ENCODE results near the gene MGAT5B.
A peak's percentile ranks its signal among the peaks of the same experiment; 100 is the strongest.
"Not testable (repeated sequence)": the region's sequence is repeated elsewhere in the genome, so short reads cannot be mapped to it uniquely, and the experiment has no call there.

Gene MGAT5B

DNA sequence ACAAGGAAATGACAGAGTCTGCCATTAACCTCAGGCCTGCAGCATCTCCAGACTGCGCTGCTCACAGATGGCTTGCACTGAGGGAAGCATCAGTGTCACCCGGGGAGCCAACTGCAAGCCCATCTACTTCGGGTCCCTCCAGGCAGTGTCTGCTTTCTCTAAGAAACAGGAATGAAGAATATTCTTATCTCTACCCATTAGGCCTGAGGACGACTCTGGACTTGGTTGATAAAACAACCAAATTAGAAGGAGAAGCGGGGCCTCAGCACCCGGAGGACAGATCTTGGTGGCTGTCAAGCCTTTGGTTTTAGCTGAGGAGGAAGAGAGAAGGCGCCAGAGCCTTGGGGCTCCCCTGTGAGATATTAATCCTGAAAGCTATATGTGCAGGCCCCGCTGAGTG is 19.5 kb upstream of the MGAT5B start:
- DNase-seq (ENCODE audit: low read depth) = no peak

- not testable (repeated sequence) for DNase-seq (ENCODE audit: low read depth)
Measured at GRCh38 chr17:76849160-76849559, 19.0 kb upstream of the MGAT5B start.

DNA sequence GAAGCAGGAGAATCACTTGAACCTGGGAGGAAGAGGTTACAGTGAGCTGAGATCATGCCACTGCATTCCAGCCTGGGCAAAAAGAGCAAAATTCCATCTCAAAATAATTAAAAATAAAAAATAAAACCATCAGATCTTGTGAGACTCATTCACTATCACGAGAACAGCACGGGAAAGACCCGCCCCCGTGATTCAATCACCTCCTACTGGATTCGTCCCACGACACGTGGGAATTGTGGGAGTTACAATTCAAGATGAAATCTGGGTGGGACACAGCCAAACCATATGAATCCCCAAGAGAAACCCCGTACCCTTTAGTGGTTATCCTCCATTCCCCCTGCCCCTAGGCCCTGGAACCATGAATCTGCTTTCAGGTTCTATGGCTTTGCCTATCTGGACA is 15.4 kb upstream of the MGAT5B start:
- DNase-seq (ENCODE audit: low read depth) = no peak

GRCh38 chr17:76855105-76855504 is 13.1 kb upstream of the MGAT5B start:
- no peak for DNase-seq (ENCODE audit: low read depth)

DNA sequence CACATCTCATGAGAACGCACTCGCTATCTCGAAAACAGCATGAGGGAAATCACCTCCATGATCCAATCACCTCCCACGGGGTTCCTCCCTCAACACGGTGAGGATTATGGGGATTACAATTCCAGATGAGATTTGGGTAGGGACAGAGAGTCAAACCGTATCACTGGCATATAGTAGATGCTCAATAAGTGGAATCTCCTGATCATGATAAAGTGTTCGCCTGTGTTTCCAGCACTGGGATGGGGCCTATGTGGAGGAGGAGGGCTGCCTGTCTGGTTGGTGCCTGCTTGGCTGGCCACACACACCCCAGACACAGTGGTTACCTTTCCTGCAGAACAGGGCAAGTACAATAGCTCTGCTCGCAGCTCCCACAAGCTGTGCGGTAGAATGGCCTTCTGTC is 6.1 kb upstream of the MGAT5B start:
- DNase-seq (ENCODE audit: low read depth) = no peak

DNA sequence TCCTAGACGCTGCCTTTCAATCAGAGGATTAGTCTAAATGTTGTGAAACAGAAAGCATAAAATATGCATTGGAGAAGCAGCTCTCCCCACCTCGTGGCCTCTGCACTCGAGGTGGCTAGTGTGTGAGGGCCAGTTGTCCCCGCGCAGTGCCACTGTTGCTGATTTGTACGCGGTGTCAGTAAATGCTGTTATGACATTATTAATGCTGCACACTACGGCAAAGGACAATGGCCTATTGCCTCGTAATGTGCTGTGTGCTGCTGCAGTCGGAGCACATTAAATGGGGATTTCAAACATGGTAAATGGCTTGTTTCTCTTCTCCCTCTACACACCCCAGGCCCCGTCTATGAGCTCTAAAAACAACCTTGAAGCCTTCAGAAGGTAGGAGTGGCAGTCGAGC is 5.7 kb upstream of the MGAT5B start:
- no peak for DNase-seq (ENCODE audit: low read depth)

GRCh38 chr17:76864024-76864423 is 4.2 kb upstream of the MGAT5B start:
- no peak for DNase-seq (ENCODE audit: low read depth)

GRCh38 chr17:76865174-76865573 is 3.0 kb upstream of the MGAT5B start:
- DNase-seq (ENCODE audit: low read depth) = no peak

GRCh38 chr17:76866203-76866602 is 2.0 kb upstream of the MGAT5B start:
- no peak for DNase-seq (ENCODE audit: low read depth)

DNA sequence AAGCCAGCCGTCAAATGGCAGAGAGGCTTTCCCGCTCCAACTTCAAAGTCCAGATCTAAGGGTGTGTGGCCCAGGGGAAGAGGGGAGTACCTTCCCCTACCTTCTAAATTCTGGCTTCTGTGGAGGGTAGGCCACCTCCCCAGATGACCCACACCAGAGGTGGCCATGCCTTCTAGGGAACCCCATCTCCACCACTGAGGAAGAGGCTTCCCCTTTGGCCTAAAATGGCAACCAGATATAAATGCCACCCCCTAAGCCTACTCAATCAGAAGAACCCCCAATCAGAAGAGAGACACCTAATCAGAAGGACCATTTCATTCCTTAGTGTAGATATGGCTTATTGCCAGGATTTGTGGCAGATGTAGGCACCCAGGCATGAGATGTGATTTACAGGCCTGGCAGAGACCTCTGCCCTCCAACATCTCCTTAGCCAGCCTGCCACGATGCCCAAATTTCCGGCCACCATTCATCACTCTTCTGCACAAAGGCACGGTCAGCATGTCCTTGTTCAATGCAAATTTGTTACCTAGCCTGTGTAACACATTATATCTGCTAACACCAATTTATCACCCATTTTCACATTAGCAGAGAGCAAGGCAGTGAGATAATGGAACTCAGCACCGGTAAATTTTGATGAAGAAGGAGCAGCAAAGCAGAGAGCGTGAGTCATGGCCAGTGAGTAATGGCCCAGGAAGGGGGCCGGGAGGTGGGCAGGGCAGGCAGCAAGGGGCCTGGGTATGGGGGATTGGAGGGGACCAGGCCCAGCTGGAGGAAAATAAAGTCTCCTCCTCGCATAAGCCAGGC is 1.2 kb upstream of the MGAT5B start:
- peak; percentile 88 for DNase-seq (ENCODE audit: low read depth)

DNA sequence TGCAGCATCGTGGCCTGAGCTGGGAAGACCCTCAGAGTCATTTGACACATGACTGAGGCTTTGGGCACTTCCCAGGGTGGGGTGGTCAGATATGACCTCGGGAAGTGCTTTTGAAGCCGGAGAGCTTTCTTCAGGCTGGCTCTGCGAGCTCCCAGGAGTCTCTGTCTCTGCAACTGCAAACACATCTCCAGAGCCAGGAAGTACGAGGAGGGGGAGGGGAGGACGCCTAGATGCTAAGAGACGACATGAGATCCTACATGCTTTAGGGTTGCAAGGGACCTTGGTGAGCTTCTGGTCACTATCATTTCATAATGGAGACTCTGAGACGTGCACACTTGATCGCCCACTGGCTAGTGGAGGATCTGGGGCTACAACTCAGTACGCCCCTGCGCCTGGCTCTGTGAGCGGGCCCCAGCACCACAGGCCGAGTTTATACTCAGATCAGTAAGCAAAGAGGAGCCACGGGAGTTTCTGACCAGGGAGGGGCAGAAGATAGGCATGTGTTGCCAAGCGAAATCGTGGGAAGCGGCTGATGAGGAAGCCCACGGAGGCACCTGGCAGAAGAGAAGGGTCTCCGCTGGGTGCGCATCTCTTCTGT is 527 bp upstream of the MGAT5B start:
- peak; percentile 82 for DNase-seq (ENCODE audit: low read depth)

GRCh38 chr17:76868669-76869495 is 678 bp downstream of the MGAT5B start:
- DNase-seq (ENCODE audit: low read depth) = peak; percentile 49

GRCh38 chr17:76869496-76870376 is 1.5 kb downstream of the MGAT5B start:
- DNase-seq (ENCODE audit: low read depth) = peak; percentile 14

- DNase-seq (ENCODE audit: low read depth) = peak; percentile 30
Measured at GRCh38 chr17:76870377-76870714, 2.1 kb downstream of the MGAT5B start.

DNA sequence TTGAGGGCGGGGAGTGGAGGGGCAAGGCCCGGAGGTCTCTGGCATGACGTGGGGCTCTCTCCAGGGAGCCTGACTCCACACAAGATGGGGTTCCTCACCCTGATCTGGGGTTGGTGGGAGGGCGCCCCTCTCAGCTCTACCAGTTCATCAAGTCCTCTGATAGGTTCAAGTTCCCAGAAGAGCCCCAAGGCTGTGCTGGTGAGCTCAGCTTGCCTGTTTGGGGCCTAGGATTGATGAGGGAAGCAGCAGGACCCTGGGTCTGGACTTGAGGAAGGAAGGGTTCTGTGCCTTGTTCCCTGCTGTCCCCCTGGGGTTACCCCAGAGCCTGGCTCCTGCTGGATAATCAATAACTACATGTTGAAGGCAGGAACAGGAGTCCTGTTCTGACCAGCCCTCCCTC is 3.5 kb downstream of the MGAT5B start:
- peak; percentile 47 for DNase-seq (ENCODE audit: low read depth)

- peak; percentile 100 for DNase-seq (ENCODE audit: low read depth)
Measured at GRCh38 chr17:76872221-76872873, 4.1 kb downstream of the MGAT5B start.

DNA sequence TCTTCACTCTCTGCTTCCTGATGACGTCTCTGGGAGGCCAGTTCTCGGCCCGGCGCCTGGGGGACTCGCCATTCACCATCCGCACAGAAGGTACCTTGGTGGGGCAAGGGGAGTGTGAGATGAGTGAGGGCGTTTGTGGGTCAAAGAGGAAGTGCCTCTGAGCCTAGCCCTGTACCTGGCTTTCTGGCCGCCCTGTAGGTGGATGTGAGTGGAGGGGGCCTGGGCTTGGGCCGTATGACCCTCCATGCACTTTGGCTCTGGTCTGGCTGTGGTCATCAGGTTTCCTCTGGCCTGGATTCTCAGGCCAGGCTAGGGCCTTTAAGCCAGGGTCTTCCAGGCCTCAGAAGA is 4.6 kb downstream of the MGAT5B start:
- no peak for DNase-seq (ENCODE audit: low read depth)

DNA sequence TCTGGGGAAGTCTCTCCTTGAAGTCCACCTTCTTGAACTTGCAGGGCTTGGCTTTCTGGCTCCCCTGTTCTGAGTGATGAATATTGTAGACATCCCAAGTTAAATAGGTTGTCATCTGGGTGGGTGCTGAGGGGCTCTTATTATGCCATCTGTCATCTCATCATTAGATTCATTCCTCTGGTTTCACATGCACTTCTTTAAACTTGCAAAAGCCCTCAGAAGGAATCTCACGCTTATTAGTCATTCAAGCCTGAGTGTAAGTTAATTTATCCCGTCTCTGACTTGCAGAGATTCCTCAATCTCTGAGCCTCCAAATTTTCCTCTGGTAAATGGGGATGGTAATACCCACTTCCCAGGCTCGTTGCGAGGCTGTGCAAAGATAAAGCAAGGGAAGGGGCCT is 5.7 kb downstream of the MGAT5B start:
- peak; percentile 58 for DNase-seq (ENCODE audit: low read depth)

- DNase-seq (ENCODE audit: low read depth) = no peak
Measured at GRCh38 chr17:76877437-76877836, 9.2 kb downstream of the MGAT5B start.

DNA sequence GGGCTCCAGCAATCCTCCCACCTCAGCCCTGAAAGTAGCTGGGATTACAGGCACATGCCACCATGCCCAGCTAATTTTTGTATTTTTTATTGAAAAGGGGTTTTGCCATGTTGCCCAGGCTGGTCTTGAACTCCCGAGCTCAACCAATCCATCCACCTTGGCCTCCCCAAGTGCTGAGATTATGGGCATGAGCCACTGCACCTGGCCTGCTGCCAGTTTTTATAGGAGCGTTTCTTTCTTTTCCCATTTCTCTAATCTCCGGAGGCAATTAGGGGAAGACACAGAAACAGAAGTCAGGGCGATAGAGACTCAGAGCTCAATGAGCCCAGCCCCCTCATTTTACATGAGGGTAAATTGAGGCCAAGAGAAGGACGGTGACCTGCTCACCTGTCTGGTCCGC is 10.4 kb downstream of the MGAT5B start:
- no peak for DNase-seq (ENCODE audit: low read depth)

GRCh38 chr17:76879254-76879653 is 11.1 kb downstream of the MGAT5B start:
- no peak for DNase-seq (ENCODE audit: low read depth)

GRCh38 chr17:76879691-76880090 is 11.5 kb downstream of the MGAT5B start:
- DNase-seq (ENCODE audit: low read depth) = peak; percentile 17

Data from ELR (cell line).